HG03175 (cell line): Measurements from ENCODE around the gene COQ4.
A peak's percentile ranks its signal among the peaks of the same experiment; 100 is the strongest.

Experiments
- ATAC-seq: cut with Tn5 transposase; IDR thresholded peaks from one replicate; pipeline ENCODE4 v1.9.1; 2021; ENCODE audit warnings: mild to moderate bottlenecking, moderate library complexity; ENCODE audit not compliant: unreplicated experiment

Gene COQ4

GRCh38 chr9:128340691-128341434, 18.2 kb downstream of the COQ4 start:
- ATAC-seq: peak; percentile 43

- ATAC-seq: no peak
These were observed 18.8 kb downstream of the COQ4 start for GRCh38 chr9:128341435-128341849.

- no peak for ATAC-seq
These were observed 20.5 kb downstream of the COQ4 start for GRCh38 chr9:128342971-128343680.

GRCh38 chr9:128343855-128344254, 21.2 kb downstream of the COQ4 start:
- ATAC-seq: no peak

- no peak for ATAC-seq
These were observed 22.4 kb downstream of the COQ4 start for GRCh38 chr9:128344931-128345605.

GRCh38 chr9:128349125-128349524, 26.5 kb downstream of the COQ4 start:
- ATAC-seq: no peak

- no peak for ATAC-seq
These were observed 27.1 kb downstream of the COQ4 start for GRCh38 chr9:128349772-128350171.

GRCh38 chr9:128355451-128355850, 32.8 kb downstream of the COQ4 start:
- ATAC-seq: no peak

- ATAC-seq: no peak
These were observed 35.5 kb downstream of the COQ4 start for GRCh38 chr9:128358090-128358489.

GRCh38 chr9:128358861-128359260, 36.2 kb downstream of the COQ4 start:
- no peak for ATAC-seq

GRCh38 chr9:128360826-128361225, 38.2 kb downstream of the COQ4 start:
- no peak for ATAC-seq

- no peak for ATAC-seq
These were observed 38.8 kb downstream of the COQ4 start for GRCh38 chr9:128361296-128361985.

- ATAC-seq: no peak
These were observed 39.5 kb downstream of the COQ4 start for GRCh38 chr9:128361986-128362646.

- no peak for ATAC-seq
These were observed 40.1 kb downstream of the COQ4 start for GRCh38 chr9:128362774-128363173.

GRCh38 chr9:128365525-128365924, 42.9 kb downstream of the COQ4 start:
- ATAC-seq: no peak

- ATAC-seq: no peak
These were observed 46.5 kb downstream of the COQ4 start for GRCh38 chr9:128369024-128369706.

GRCh38 chr9:128370367-128370751, 47.7 kb downstream of the COQ4 start:
- ATAC-seq: no peak

- peak; percentile 85 for ATAC-seq
These were observed 48.4 kb downstream of the COQ4 start, which contains the start of gene URM1 for GRCh38 chr9:128370752-128371629. Gene URM1, plus strand, starts transcription at chr9:128371374. Its CDS starts 7 bp downstream, at chr9:128371381.

- ATAC-seq: no peak
These were observed 49.0 kb downstream of the COQ4 start for GRCh38 chr9:128371630-128372117.
